Measurements from ENCODE around the gene HP1BP3. TPM values are rescaled to one million over a fixed set of nuclear protein-coding genes. Genes with fewer than 3 reads are reported as not detected.
"Not testable (repeated sequence)": the region's sequence is repeated elsewhere in the genome, so short reads cannot be mapped to it uniquely, and the experiment has no call there.

HP1BP3 gene
- polyA plus RNA-seq, 1 donor = 165 TPM

- no peak for DNase-seq (ENCODE audit: low read depth)
Observed at GRCh38 chr1:20727746-20728316, 59.3 kb downstream of the HP1BP3 start.

- no peak for DNase-seq (ENCODE audit: low read depth)
Observed at GRCh38 chr1:20726932-20727745, 60.0 kb downstream of the HP1BP3 start.

DNA sequence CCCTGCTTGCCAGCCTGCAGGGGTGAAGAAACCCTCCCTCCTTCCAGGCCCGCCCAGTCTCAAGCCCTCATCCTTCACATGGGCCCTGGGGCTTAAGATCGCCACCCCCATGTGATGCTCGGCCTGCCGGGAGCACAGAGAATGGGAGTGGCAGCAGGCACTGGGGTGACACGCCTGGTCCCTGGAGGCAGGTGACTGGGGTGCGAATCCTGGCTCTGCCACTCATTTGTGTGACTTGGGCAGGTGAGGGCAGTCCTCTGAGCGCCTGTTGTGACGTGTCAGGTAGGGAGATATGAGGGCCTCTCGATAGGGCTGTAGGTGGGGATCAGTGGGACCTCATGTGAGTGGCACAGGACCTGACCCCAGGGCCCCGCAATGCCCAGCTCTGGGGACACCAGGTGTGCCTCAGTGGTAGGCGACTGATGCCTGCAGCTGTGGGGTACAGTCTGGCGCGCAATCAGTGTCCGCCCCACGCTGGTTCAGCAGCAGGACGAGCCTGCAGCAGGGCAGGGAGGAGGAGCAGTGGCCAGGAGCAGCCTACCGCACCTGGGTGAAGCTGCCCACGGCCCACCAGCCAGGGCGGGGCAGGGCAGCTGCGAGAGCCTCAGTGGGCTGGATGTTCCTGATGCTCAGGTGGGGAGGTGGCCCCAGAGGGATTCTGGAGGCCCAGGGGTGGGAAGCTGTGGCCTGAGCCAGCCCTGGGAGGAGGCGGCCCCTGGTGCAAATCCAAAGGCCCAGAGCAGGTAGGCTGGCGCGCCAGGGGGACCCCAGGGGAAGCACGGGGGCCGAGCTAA is 60.8 kb downstream of the HP1BP3 start:
- no peak for DNase-seq (ENCODE audit: low read depth)

- no peak for DNase-seq (ENCODE audit: low read depth)
Observed at GRCh38 chr1:20725189-20726117, 61.7 kb downstream of the HP1BP3 start.

DNA sequence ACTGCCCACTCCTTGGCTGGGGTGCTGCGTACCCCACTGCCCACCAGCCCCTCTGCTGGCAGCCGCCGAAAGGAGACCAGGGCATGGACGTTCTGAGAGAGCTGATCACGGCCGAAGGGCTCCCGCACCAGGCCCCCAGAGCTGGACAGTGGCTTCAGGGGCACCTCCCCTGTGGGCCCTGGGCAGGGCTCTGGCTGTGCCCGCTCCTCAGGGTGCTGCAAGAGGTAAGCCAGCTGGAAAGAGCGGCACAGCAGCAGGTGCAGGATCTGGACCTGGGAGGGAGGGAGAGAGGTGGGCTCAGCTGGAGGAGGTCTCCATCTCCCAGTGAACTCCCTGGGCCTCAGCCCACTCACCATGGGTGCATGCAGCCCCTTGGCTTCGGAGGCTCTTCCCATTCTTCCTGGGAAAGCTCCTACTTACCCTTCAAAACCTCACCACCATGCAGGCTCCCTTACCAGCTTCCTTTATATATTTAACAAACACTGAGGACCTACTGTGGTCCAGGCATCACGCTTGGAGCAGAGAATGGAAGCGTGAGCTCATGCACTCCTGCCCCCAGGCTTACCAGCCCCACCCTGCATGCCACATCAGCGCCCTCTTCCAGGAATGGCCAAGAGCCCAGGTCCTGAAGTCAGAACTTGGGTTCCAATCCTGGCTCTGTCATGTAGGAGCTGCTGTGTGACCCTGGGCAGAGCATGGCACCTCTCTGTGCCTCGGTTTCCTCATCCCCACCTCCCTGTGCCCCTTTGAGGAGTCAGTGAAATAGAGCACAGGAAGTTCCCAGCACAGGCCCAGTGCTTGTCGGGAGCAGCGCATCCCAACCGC is 62.5 kb downstream of the HP1BP3 start:
- no peak for DNase-seq (ENCODE audit: low read depth)

- no peak for DNase-seq (ENCODE audit: low read depth)
Observed at GRCh38 chr1:20723537-20724363, 63.4 kb downstream of the HP1BP3 start.

GRCh38 chr1:20723159-20723536 is 64.0 kb downstream of the HP1BP3 start:
- no peak for DNase-seq (ENCODE audit: low read depth)

DNA sequence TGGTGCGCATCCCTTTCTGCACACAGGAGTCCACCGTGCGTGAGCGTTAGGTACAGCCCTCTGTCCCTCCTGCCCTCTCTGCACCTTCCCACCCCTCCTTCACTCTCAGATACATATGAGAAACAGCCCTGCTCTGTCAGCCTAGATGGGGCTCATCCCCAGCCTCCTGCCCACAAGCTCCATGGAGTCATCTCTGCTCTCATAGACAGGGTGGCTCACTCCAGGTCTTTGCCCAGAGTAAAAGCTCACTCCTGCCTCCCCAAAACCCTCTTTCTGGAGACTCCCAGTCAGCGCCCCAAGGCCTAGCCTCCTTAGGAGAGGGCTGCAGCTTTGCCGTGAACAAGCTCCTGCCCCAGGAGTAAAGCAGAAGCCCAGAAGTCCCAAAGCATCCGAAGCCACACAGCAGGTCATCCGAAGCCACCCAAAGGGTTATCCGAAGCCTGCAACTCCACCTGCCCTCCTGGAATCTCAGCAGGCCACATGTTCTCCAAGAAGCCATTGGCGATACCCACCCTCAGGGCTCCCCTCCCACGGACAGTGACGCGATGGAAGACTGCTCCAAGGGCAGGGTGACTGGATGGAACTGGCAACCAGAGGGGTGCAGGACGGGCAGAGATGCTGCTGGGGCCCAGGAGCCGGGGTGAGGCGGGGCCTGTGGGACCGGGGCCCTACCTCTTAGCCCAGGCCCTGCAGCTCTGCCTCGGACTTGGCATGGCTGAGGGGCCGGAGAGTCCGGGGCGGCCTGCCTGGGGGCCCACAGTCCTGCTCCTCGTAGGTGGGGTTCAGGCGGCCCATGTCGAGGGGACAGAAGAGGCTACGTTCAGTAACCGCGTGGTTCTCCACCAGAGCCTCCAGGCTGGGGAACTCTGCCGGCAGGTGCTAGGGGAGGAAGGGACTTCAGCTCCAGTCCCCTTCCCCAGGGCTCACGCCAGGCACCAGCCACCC is 65.7 kb downstream of the HP1BP3 start:
- no peak for DNase-seq (ENCODE audit: low read depth)

DNA sequence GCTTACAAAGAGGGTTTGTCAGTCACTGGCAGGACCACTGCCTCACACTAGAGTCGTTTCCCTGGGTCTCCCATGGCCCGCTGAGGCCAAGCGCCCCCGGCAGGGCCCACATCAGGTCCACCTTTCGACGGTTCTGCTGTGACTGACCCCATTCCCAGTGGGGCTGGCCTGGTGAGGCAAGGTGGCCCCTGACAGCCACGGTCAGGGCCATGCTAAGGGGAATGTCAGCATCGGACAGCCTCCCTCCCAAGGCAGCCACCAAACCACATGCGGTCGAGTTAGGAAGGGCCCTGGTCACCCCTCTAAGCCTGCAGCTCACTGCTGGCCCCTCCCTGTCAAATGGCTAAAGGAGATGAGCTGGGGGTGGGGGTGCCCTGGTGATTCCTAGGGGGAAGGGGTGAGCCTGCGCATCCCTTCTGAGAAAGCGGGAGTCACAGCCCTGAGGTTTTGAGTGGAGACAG is 66.4 kb downstream of the HP1BP3 start:
- no peak for DNase-seq (ENCODE audit: low read depth)

GRCh38 chr1:20719871-20720620 is 67.1 kb downstream of the HP1BP3 start:
- no peak for DNase-seq (ENCODE audit: low read depth)

GRCh38 chr1:20719261-20719660 is 67.8 kb downstream of the HP1BP3 start:
- no peak for DNase-seq (ENCODE audit: low read depth)

DNA sequence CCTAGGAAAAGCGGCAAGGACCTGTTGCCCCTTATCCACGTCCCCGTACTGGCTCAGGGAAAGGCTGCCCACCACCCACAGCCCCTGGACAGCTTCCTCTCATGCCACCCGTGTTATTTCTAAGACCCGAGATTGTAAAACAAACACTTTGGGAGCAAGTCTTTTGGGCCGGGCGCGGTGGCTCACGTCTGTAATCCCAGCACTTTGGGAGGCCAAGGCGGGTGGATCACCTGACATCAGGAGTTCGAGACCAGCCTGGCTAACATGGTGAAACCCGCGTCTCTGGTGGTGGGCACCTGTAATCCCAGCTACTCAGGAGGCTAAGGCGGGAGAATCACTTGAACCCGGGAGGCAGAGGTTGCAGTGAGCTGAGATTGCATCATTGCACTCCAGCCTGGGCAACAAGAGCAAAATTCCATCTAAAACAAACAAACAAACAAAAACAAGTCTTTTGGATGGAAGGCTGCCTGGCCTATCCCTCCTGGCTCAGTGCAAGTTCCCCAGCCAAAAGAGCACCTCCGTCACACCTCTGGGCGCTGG is 68.7 kb downstream of the HP1BP3 start:
- DNase-seq (ENCODE audit: low read depth) = not testable (repeated sequence)

DNA sequence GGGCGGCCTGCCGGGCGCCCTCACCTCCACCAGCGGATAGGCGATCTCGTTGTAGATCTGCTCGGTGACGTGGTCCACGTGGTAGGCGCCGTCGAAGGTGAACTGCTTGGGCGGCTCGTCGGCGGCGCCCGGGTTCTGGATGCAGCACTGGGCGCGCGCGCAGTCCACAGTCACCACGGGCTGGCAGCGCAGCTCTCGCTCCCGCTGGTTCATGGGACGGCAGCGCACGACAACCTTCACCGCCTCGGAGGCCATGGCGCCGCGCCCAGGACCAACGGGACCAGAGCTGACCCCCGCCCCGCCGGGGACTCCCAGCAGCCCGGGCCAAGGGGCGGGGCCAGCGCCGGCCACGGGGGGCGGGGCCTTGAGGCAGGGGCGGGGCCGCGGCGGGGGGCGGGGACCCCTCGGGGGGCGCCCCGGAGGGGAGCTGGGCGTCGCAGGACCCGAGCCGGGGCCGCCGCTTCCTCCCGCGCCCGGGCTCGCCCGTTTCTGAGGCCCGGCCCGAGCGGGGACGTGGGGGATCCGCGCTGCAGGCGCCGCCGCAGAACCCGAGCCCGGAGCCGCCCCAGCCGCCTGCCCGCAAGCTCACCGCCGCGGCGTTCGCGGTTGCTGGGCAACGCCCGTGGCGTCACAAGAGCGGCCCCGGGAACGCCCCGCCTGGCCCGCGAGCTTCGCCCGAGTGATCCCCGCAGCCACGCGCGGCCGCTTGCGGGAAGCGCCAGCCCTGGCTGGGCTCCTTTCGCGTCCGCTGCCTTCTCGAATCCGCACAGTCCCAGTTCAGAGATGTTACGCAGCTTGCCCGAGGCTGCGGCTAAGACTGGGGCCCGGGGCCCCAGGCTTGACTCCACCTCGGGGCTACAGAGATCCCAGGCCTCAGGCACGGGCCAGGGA is 69.4 kb downstream of the HP1BP3 start, which contains the start of gene KIF17:
Gene KIF17, minus strand, starts transcription at position 556 of the 891 bp plus-strand sequence. Its CDS starts 301 bp downstream, at position 255.
- no peak for DNase-seq (ENCODE audit: low read depth)

DNA sequence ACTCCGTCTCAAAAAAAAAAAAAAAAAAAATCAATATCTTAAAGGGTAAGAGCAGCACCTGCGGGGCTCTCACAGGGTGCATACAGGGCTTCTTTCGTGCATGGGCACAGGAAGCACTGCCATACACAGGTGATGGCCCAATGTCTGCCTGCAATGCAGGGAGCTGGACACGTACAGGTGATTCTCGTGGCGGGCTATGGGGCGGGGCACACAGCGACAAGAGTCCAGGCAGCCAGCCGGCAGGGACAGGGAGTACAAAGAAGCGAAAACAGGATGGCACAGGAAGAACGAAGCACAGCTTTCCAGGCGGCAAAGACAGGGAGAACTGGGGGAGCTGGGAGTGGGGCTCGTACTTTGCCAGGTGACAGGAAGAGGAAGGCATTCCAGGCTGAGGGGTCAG is 70.9 kb downstream of the HP1BP3 start:
- DNase-seq (ENCODE audit: low read depth) = no peak

- DNase-seq (ENCODE audit: low read depth) = no peak
Observed at GRCh38 chr1:20715406-20715805, 71.7 kb downstream of the HP1BP3 start.

GRCh38 chr1:20713440-20713839 is 73.7 kb downstream of the HP1BP3 start:
- no peak for DNase-seq (ENCODE audit: low read depth)
